ENCODE results near the gene ARPP21.
"Not testable (repeated sequence)": the region's sequence is repeated elsewhere in the genome, so short reads cannot be mapped to it uniquely, and the experiment has no call there.

ARPP21 gene

DNA sequence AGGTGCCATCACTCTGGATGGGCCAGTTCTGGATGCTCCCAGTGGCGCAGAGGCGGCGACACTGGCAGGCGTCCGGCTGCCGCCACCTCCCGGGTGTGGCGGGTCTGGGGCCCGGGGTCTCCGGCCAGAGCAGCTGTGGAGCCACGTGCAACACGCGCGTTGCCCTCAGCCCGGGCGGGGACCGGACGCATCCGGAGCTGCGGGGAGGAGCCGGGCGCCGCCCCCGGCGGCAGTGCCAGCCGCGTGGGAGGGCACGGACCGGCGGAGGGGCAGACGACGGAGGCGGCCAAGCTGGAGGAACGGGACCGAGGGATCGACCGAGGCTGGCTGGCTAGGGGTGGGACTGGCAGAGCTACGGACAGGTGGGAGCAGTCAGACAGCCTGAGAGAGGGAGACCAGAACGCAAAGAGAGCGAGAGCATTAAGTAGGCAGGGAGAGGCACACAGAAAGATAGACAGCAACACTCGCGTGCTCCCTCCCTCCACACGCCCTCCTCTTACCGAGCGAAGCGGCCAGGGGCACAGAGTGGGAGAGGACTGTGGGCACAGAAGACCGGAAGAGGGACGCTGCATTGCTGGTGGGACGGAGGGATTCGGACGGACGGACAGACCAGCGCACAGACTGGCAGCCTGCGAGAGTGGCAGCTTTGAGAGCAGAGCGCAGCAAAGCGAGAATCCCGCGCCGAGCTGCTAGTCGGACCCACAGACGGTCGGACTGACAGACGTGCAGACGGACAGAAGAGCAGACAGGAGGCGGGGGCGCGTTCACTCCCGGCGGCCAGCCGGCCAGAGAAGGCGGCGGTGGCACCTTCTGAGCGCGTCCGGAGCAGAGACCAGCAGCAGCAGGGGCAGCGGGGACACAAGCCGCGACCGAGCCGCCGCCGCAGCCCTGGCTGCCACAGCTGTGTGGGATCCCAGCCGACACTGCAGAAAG lies at the start of gene ARPP21:
Gene ARPP21, plus strand, starts transcription at position 272 of the 933 bp plus-strand sequence. CDS start 42,227 bp downstream, outside the sequence.
- DNase-seq (ENCODE audit: low spot score): peak; percentile 84

DNA sequence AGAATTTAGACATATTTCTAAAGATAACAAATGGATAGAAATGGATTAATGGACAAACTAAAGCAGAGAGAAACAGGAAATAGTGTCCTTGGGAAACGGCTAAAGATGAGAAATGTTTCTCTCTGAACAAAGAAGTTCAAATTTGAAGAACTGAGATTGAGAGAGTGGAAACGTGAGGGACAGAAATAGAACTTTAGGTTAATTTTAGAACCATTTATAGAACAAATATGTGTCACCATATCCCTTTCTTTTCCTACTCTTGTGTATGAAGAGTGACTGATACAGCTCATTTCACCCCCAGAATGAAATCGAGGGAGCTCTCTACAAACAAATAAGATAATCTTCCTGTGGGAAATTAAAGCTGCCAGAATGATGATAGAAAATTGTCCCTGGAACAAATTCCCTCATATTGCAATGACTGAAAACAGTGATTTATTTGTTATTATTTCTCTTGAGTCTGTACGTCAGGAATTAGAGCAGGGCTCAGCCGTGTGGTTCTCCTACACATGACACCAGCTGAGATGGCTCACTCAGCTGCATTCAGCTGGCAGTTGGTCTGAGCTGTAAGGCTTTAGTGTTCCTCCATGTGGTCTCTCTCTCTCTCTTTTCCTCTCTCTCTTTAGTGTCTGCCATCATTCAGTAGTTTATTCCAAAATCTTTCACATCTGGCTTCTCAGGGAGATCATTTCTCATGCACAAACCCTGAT lies 46.6 kb upstream of the ARPP21 start:
- no peak for DNase-seq (ENCODE audit: low spot score)

GRCh38 chr3:35594739-35595138 lies 44.6 kb upstream of the ARPP21 start:
- DNase-seq (ENCODE audit: low spot score): no peak

GRCh38 chr3:35596335-35596995 lies 42.9 kb upstream of the ARPP21 start:
- DNase-seq (ENCODE audit: low spot score): no peak

DNA sequence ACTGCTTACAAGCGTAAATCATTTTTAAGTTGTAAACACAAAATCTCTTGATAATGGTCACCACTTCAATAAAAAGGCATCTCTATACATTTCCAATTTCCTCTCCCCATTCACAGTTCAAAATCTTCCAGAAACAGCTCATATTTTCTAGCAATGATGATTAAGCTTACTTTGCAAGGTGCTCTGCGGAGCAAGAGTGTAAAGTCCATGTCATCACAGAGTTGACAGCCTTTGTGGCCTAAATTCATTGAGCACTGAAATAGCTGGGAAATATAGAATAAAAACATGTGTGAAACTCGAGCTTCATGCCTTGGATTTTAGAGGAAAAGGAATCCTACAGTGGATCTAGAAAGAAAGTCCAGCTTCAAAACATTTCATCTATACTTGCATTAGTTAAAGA lies 41.8 kb upstream of the ARPP21 start:
- no peak for DNase-seq (ENCODE audit: low spot score)

DNA sequence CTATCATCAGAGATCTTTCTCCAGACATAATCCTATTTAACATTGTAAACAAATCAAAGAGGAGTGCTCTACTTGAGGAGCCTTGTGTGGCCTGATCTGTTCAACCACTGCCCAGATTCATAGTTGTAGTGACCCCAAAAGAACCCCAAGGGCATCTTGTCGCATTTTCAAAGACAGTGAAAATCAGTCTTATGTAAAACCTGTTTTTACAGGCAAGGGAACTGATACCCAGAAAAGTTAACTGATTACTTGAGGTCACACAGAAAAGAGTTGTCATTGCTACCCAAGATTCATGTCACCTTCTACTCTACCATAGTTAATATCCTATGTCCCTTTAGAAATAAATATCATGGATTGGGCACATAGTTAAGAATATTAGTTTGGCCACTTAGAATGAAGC lies 40.5 kb upstream of the ARPP21 start:
- DNase-seq (ENCODE audit: low spot score): no peak

GRCh38 chr3:35601959-35602358 lies 37.4 kb upstream of the ARPP21 start:
- no peak for DNase-seq (ENCODE audit: low spot score)

DNA sequence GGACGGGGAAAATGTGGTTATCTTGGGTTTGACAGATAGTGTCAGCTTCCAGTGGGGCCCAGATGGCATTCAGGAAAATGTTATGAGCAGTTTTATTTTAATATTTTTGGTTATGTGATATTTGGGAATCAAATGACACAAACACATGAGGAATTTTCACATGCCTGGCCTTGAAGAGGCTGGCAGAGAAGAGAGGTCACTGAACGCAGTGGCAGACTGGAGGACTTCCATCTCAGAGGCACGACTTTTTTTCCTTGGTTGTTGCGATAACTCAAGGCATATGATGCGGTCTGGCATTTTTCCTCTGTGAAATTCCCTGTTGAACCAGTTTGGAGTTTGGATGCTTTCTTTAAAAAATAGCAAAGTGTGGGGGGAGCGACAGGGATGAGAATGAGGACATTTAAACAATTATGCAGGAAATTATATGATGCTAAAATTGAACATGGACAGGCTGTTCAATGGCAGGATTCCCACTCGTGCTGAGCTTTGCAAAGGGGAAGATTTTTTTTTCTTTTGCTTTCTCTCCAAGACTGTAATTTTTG lies 36.9 kb upstream of the ARPP21 start:
- DNase-seq (ENCODE audit: low spot score): peak; percentile 96

GRCh38 chr3:35616346-35616745 lies 23.0 kb upstream of the ARPP21 start:
- DNase-seq (ENCODE audit: low spot score): no peak

DNA sequence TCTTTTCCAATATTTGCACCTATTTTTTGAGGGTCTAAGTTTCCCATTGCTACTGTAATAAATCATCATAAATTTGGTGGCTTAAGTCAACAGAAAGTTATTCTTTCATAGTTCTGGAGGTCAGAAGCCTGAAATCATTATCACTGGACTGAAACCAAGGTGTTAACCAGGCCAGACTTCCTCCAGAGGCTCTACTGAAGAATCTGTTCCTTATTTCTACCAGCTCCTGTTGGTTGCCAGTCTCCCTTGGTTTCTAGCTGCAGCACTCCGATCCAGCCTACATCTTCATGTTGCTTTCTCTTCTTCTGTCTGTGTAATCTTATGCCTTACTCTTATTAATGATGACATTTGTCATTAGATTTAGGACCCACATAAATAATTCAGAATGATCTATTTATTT lies 22.0 kb upstream of the ARPP21 start:
- DNase-seq (ENCODE audit: low spot score): no peak

- DNase-seq (ENCODE audit: low spot score): not testable (repeated sequence)
These were observed 19.1 kb upstream of the ARPP21 start for GRCh38 chr3:35620238-35620637.

- no peak for DNase-seq (ENCODE audit: low spot score)
These were observed 14.6 kb upstream of the ARPP21 start for GRCh38 chr3:35624698-35625097.

DNA sequence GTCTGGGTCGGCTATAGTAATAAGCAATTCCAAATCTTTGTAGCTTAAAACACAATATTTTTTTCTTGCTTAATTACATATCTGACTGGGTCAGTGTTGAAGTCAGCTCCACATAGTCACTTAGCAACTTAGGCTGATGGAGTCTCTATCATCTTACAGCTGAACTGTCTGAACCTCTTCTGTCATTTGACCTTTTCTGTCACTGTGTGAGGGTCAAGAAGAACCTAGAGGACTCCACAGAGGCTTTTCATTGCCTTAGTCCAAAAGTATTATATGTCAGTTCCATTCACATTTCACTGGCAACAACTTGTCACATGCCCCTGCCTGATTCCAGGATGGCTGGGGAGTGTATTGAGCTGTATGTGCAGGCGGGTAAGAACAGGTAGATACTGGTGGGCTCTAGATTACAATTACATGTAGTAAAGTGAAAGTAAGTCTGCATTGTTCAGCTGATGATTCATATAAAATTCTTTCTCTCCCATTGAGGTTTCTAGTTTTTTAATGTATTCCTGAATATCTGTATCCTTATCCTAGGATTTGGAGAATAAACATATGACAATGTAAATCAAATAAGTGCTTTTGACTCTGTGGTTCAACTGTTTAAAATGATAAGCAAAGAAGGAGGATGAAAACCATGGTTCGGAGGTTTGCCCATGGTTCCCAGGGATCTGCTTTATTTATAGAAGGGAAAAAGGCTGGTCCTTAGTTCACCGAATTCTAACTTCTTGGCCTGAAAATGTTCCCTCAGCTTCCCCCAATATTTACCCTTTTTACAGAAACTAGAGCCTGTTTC lies 5.8 kb upstream of the ARPP21 start:
- DNase-seq (ENCODE audit: low spot score): peak; percentile 40

- DNase-seq (ENCODE audit: low spot score): peak; percentile 42
These were observed 3.9 kb upstream of the ARPP21 start for GRCh38 chr3:35635407-35635806.

DNA sequence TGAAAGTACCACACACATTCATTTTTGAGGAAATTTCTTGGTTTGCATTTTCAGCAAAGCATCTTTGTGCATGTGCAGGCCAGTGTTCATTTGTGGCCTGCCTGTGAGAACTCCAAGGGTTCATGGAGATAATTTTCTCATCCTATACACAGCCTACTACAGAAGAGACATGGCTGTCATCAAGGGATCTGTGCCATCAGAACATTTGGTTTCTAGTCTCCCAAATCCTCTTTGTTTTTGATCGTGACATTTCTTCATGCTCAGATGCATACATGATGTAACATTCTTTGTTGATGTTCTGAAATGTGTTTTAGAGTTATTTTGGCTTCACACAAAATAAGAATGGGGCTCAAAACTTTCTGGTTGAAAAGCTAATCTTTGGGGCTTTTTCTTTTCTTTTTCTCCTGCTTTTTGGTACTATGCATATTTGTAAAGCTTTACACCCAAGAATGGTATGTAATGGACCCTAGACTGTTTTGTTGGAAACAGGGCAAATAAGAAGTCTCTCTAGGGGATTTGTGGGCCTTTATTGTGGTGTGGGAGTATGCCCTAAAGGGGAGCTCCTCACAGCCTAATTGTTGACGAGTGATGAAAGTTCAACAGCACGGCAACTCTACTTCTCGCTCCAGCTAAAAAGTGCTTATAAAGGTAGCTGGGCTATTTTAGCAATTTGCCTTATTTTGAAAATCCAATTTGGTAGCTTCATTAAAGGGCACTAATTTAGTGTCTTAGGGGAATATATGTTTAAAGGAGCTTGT lies 3.2 kb upstream of the ARPP21 start:
- peak; percentile 62 for DNase-seq (ENCODE audit: low spot score)

GRCh38 chr3:35638251-35638979 lies 910 bp upstream of the ARPP21 start:
- DNase-seq (ENCODE audit: low spot score): peak; percentile 50

DNA sequence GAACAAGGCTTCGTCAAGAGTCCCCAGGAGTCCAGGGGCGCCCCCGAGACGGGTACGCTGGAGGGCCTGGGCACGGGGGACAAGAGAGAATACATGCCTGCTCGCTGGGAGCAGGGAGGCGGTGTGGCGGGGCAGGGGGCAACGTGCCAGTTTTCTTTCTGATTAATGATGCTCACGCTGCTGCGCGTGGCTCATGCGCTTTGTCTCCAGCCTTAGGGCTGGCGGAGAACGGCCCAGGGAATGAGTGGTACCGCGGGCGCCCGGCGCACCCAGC lies 408 bp upstream of the ARPP21 start:
- DNase-seq (ENCODE audit: low spot score): peak; percentile 58

GRCh38 chr3:35640190-35641165 lies 1.2 kb downstream of the ARPP21 start:
- peak; percentile 64 for DNase-seq (ENCODE audit: low spot score)

- peak; percentile 42 for DNase-seq (ENCODE audit: low spot score)
These were observed 2.0 kb downstream of the ARPP21 start for GRCh38 chr3:35641331-35641730.
